Urinary bladder (tissue), 4 donors: ENCODE data around the gene PPP3CA. TPM values are rescaled to one million over a fixed set of nuclear protein-coding genes. Genes with fewer than 3 reads are reported as not detected.

Experiments
- DNase-seq: peaks from one replicate; pipeline ENCODE4 v3.0.0-alpha.2; 2015; ENCODE audit errors: extremely low spot score
- H3K27ac ChIP-seq: one replicate; pipeline ENCODE4 v1.5.1; 2013; ENCODE audit warnings: low read depth, mild to moderate bottlenecking, moderate library complexity
- H3K36me3 ChIP-seq: one replicate; pipeline ENCODE4 v1.6.1; 2013; ENCODE audit warnings: mild to moderate bottlenecking, moderate library complexity; ENCODE audit not compliant: insufficient read depth
- H3K4me1 ChIP-seq: one replicate; pipeline ENCODE4 v1.6.1; 2013; ENCODE audit warnings: mild to moderate bottlenecking, moderate library complexity; ENCODE audit not compliant: insufficient read depth
- H3K4me3 ChIP-seq: one replicate; pipeline ENCODE4 v1.5.1; 2013; ENCODE audit warnings: low read depth, low read length
- WGBS: extraction: QIAGEN DNeasy Blood & Tissue Kit; methylation state at CpG from one replicate; pipeline ENCODE4 v1.1.7; 2013; 5-methylcytosine and 5-hydroxymethylcytosine counted together
- polyA plus RNA-seq: library from polyadenylated mRNA; stranded (reverse); fragments of 200-250 nt; gene quantifications from one replicate; pipeline ENCODE4 v1.2.3, GENCODE V29; 2013
- total RNA-seq: library from RNA; depleted of rRNA; stranded (reverse); fragments of >200 nt; gene quantifications from one replicate; pipeline ENCODE4 v1.2.3, GENCODE V29; 2014
- donor health status: healthy with polysubstance abuse.
- donor health status: healthy.

Gene PPP3CA
- total and polyA plus RNA-seq, 2 donors, result 21.2 to 79.8 TPM

DNA sequence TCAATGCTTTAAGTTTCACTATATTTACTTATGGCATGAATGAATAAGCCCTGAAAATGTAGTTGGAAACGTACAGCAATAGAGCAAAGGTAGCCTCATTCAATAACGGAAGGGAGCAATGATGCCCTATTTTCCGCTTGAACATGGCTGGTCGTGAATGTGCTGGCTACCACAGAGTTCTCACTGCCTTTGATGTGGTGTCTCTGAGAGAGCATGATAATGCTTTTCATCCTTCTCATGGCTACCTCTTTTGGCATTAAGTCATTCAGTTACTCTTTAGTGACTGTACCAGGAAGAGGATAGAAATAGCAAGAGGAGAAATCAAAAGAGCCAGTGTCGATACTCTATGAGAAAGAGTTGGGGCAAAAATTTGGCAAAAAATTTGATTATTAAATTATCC lies 308.0 kb downstream of the PPP3CA start:
- DNase-seq, result no peak
- Histone ChIP-seq H3K4me3 (no peak overlapping the region), H3K27ac (no peak overlapping the region), H3K4me1 (no peaks in the 10 kb centered on the region), H3K36me3 (peaks cover 3% of the 10 kb centered on the region)
- WGBS, result 96% methylated on average over 5 of the region's 5 CpGs

DNA sequence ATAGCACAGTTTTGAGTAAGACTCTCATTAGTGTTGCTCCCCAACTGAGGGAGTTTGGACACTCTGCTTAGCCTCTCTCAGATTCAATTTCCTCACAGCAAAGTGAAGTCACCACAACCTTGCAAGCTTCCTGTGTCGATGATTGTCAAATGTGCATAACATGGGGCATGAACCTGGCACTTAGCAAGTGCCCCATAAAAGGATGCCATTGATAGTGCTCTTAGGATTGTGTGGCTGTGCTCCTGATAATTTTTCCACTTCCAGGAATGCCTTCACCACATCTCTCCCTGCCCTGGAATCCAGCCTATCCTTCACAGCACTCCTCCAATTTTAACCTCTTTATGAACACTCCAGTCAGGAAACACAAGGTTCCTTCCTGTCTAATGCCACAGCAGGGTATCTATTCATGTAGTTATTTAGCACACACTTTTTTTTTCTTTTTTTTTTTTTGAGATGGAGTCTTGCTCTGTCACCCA lies 309.4 kb downstream of the PPP3CA start:
- 68% methylated on average over 1 of the region's 1 CpG for WGBS
- Histone ChIP-seq H3K27ac (no peak overlapping the region), H3K4me3 (no peak overlapping the region), H3K36me3 (peaks cover 3% of the 10 kb centered on the region), H3K4me1 (no peaks in the 10 kb centered on the region)
- no peak for DNase-seq

DNA sequence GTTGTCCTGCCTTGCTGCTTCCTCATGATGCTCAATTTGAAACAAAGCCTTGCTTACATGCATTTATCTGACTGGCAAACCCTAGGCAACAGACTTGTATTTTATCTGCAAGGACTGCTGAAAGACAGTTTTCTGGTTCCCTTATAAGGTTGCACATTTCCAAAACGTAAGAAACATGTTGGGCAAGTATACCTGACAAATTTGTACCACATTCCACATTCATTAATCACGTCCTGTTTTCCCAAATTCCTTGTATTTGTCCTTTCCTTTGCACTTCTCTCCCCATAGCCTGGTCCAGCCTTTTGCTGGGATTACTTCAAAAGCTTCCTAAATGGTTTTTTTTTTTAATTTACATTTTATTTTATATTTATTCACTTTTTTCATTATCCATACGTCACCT lies 310.1 kb downstream of the PPP3CA start:
- Histone ChIP-seq H3K4me1 (no peaks in the 10 kb centered on the region), H3K27ac (no peak overlapping the region), H3K36me3 (peaks cover 3% of the 10 kb centered on the region), H3K4me3 (no peak overlapping the region)
- 89% methylated on average over 3 of the region's 3 CpGs for WGBS
- no peak for DNase-seq

DNA sequence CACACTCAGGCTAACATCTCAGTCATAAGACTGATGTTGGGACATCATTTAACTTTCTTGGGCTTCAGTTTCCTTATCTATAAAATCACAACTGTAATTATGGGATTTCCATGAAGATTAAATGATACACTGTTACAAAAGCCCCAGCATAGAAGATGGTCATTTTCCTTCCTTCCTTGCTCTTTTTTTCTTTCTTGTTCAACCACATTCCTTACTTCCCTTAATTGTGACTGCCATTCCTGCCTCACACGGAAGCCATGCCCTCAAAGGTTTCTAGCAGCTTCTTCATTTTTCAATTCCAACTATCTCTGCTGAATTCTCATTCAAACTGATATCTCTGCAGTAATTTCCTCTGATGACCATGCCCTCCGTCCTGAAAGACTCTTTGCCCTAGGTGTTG lies 311.8 kb downstream of the PPP3CA start:
- H3K27ac ChIP-seq, result no peak overlapping the region
- 86% methylated on average over 2 of the region's 2 CpGs for WGBS
- peaks cover 7% of the 10 kb centered on the region for H3K36me3 ChIP-seq
- no peaks in the 10 kb centered on the region for H3K4me1 ChIP-seq
- no peak for DNase-seq
- H3K4me3 ChIP-seq, result no peak overlapping the region

DNA sequence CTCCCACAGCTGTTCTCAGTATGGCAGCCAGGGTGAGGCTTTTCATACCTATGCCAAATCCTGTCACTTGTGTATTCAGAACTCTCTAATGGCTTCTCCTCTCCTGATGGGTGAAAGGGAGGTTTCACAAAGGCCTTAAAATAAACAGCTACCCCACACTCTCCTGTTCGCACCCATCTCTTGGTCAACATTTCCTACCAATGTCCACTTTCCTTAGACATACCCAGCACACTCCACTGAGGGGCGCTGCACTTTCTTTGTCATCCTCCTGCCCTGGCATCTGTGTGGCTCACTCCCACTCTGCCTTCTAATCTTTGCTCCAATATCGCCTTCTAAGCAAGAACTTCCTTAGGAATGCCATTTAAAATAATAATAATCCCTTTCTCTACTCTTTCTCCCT lies 313.3 kb downstream of the PPP3CA start:
- 96% methylated on average over 3 of the region's 3 CpGs for WGBS
- no peak for DNase-seq
- Histone ChIP-seq H3K4me3 (no peak overlapping the region), H3K36me3 (peaks cover 4% of the 10 kb centered on the region), H3K27ac (no peak overlapping the region), H3K4me1 (no peaks in the 10 kb centered on the region)

DNA sequence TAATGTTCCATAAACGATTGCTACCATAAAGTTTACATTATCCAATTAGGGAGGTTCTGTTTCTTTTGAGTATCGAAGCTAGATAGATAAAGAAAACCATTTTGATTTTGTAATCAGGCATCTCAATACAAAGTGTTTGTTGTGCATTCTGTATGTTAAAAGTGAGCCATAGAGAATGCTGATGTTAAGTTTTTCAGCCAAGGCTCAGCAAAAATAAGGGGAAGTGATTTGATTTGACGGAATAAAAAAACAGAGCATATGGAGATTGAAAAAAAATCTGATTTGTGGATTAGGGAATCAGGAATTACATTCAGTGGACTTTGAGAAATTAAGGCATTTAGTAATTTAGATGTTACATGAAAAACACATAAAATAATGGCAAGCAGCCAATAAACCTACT lies 314.8 kb downstream of the PPP3CA start:
- Histone ChIP-seq H3K4me3 (no peak overlapping the region), H3K4me1 (no peaks in the 10 kb centered on the region), H3K36me3 (peaks cover 5% of the 10 kb centered on the region), H3K27ac (no peak overlapping the region)
- no peak for DNase-seq
- 81% methylated on average over 3 of the region's 3 CpGs for WGBS

DNA sequence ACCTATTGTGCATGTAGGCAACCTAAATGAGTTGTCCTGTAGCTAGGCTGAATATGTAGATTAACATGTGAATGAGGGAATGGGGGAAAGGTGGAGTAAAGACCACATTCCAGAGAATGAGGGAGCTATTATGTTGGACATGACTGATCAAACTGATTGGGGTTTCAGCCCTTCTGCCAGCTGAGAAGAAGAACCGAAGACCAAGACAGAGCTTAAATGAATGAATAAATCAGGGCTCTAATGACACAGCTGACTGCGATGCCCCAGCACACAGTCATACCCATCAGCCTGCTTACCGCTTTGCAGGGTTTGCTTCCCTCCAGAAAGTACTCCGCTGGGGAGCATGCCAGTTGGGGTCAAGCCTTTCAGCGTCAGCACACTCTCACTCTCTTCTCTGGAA lies 315.4 kb downstream of the PPP3CA start:
- H3K4me1 ChIP-seq, result no peaks in the 10 kb centered on the region
- no peak overlapping the region for H3K27ac ChIP-seq
- no peak overlapping the region for H3K4me3 ChIP-seq
- peaks cover 5% of the 10 kb centered on the region for H3K36me3 ChIP-seq
- WGBS, result 68% methylated on average over 5 of the region's 5 CpGs
- DNase-seq, result no peak

DNA sequence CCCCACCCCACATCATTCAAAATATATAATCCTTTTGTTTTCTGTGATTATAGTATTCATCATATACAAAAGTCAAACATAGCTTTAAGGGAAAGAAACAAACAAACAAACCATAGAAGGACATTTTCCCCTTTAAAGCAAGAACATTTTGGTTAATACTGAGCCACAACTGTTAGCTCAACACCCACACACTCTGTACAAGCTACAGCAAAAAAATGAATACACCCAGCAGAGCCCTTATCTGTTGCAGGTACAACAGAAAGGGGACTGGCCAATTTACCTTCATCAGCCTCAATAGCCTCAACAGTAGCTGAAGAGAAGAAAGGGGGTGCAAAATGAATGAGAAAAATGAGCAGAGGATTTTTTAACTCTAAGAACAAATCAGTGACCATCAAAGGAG lies 318.4 kb downstream of the PPP3CA start:
- Histone ChIP-seq H3K4me3 (no peak overlapping the region), H3K27ac (no peak overlapping the region), H3K36me3 (peaks cover 5% of the 10 kb centered on the region), H3K4me1 (no peaks in the 10 kb centered on the region)
- DNase-seq, result no peak

DNA sequence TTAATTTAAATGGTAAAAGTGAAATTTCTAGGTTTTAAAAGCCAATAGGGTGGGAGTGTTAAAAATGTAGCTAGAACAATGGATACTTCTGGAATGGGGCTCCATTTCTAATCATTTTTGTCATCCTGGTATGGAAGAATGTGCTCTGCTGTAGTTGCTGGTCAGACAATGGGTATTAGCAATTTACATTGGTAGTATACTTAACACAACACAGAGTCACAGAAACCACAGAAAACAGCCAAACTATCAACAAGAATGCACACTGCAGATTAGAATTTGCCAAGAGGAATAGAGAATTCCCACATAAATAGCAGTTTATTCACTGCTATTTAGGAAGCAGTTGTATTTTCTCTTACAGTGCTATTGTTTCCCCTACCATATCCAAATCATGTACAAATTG lies 319.6 kb downstream of the PPP3CA start:
- no peak for DNase-seq
- H3K4me3 ChIP-seq, result no peak overlapping the region
- peaks cover 8% of the 10 kb centered on the region for H3K36me3 ChIP-seq
- no peaks in the 10 kb centered on the region for H3K4me1 ChIP-seq
- H3K27ac ChIP-seq, result no peak overlapping the region

DNA sequence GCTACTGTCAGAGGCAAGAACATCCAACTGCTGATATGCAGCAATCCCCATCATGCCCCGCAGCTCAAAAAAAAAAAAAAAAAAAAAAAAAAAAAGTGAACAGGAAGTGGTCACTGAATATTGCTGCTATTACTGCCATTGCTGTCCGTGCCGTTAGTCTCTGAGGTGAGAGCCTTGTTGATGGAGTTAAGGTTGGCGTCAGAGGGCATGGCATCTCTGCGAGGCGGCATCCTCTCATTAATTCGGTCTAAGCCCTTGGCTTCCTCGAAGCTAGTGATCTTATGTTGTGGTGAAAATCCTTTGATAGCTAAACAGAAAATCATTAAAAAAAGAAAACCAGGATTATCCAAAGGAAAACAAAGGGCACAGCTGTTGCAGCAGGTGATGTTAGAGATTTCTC lies 321.6 kb downstream of the PPP3CA start:
- Histone ChIP-seq H3K4me1 (no peaks in the 10 kb centered on the region), H3K4me3 (no peak overlapping the region), H3K27ac (no peak overlapping the region), H3K36me3 (peaks cover 4% of the 10 kb centered on the region)
- no peak for DNase-seq
- 89% methylated on average over 8 of the region's 8 CpGs for WGBS

DNA sequence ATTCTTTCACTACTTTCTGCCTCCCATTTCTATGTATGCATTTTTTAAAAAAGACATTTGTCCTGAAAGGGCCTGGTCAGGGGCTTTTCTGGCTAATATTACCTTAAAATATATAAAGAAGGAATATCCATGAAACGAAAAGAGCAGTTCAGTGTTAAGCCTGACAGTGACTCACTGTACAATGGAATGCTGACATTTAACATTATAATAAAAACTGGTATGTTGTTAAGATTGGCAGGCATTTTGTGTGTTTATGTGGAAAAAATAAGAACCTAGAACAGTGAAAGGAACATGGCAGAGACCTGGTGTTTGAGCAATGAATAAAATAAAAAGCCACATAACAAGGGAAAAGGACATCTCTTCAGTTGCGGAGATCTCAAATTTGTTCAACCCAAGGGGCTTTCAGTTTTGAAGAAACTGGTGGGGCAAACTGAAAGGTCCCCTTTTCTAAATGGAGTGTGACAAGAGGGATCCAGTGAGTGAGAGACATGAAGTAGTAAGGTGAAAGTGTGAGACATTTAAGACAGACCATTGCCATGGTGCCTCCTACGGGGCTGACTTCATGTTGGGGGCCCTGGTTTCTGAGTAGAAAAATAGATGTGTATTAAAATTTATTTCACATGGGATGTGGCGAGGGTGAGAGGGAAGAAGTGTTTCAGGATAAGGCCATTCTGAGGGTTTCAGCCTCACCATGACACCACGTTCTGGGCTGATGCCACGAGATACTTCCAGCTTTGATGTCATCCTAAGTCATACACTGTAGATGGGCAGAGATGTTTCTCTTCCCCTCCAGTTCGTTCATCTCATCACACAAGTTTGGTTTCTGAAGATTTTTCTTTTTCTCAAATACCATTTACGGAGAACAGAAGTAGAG lies 324.9 kb downstream of the PPP3CA start:
- no peak overlapping the region for H3K27ac ChIP-seq
- no peak for DNase-seq
- H3K4me3 ChIP-seq, result no peak overlapping the region
- 89% methylated on average over 8 of the region's 8 CpGs for WGBS
- peaks cover 3% of the 10 kb centered on the region for H3K36me3 ChIP-seq
- peaks cover 2% of the 10 kb centered on the region for H3K4me1 ChIP-seq

DNA sequence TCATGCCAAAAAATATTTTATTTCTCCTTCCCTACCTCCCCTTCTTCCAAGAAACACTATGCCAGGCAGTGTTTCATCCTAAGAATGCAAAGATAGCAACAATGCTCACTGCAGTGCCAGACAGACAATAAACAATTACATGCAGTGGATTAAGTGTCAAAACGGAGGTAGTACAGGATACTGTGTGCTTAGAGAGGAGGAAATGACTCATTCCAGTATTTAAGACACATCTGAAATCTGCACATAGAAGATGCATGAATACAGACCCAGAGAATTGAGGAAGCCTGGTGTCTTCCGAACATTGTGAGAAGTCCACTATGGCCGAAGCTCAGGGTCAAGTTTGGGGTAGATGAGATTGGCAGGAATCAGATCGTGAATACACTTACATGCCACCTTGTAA lies 326.4 kb downstream of the PPP3CA start:
- H3K4me1 ChIP-seq, result peaks cover 2% of the 10 kb centered on the region
- 47% methylated on average over 4 of the region's 4 CpGs for WGBS
- DNase-seq, result no peak
- H3K4me3 ChIP-seq, result no peak overlapping the region
- H3K27ac ChIP-seq, result no peak overlapping the region
- peaks cover 3% of the 10 kb centered on the region for H3K36me3 ChIP-seq

DNA sequence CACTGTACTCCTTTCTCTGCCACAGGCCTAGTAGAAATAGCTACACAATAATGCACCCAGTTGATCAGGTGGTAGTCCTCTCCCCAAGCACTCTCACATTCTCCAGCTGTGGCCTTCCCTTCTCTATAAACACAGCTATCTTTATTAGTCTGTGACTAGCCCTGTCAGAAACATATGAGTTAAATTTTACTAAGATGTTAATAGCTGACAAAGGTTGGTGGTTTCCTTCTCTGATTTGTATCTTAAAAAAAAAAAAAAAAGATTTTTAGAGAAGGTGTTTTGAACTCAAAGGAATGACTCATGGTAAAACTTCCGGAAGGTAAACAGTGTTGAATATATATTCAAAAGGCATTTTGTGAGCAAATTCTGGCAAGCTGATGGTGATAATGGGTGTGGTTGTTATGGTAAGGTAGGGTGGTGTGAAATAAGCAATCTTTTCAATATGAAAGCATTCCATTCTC lies 327.4 kb downstream of the PPP3CA start:
- no peak for DNase-seq
- Histone ChIP-seq H3K4me1 (peaks cover 2% of the 10 kb centered on the region), H3K36me3 (peaks cover 3% of the 10 kb centered on the region), H3K4me3 (no peak overlapping the region), H3K27ac (no peak overlapping the region)
- WGBS, result 47% methylated on average over 1 of the region's 1 CpG

DNA sequence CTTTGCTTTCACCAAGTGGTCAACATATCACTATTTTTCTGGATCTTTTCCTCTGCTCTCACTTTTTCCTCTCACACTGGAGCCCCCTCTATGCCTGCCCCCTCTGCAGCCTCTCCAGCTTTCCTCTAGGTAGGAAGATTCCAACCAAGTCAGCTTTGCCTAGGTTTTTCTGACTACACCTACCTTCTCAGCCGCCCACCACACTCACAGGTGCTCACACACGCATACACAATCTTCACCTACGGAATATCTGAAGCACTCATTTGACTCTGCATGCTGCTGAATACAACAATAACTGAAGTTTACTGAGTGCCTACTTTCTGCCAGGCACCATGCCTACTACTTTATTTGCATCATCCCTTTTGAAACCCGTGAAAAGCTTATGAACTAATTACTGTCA lies 328.0 kb downstream of the PPP3CA start:
- peaks cover 2% of the 10 kb centered on the region for H3K4me1 ChIP-seq
- WGBS, result 83% methylated on average over 4 of the region's 4 CpGs
- H3K36me3 ChIP-seq, result peaks cover 3% of the 10 kb centered on the region
- no peak overlapping the region for H3K4me3 ChIP-seq
- H3K27ac ChIP-seq, result no peak overlapping the region
- DNase-seq, result no peak
